ENCODE measurements around the gene PLXNB3.

Gene PLXNB3

DNA sequence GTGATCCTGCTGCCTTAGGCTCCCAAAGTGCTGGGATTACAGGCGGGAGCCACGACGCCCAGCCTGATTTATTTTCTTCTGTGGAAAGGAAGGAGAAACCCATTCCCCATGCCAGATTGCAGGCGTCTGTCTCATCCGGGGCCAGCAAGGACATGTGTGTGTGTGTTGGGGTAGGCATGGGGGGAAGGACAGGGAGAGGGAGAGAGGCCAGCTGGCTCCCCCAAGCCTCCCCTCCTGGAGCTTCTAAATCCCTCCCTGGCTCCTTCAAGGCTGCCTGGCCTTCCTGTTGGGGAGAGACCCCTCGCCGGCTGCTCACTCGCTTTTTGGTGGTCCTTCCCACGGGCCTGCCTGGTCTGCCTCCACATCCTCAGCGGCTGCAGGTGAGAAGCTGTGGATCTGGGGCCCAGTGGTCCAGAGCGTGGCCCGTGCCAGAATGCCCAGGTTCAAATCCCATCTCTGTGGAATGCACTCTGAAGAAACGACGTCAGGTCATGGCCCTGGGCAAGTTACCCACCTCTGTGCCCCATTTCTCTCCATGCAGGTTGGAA lies 1.3 kb upstream of the PLXNB3 start:
- DNase-seq, result no peak

DNA sequence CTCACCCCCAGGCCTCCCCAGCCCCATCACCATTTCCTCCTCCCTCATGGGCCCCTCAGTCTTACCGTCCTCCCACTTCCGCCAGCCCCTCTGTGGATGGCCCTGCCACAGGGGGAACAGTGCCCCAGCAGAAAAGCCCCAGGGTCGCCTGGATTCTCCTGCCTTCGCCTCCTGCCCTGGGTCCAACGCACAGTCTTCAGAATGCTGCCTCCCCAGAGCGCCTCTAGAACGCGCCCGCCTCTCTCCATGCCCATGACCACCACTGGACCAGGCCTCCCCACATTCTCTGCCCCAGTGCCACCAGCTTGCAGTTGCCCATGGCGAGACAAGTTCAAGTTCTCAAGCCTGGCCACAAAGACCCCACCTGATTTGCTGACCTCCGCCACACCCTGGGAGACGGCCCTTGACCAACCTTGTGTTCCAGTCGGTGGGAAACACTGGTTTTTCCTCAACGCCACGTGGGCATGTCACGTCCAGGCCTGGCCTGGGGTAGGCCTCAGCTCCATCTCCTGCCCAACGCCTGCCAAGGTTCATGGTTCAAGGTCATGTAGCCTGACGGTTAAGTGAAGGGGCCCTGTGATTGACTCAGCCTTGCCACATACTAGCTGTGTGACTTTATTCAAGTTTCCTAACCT lies 634 bp upstream of the PLXNB3 start:
- DNase-seq, result no peak

DNA sequence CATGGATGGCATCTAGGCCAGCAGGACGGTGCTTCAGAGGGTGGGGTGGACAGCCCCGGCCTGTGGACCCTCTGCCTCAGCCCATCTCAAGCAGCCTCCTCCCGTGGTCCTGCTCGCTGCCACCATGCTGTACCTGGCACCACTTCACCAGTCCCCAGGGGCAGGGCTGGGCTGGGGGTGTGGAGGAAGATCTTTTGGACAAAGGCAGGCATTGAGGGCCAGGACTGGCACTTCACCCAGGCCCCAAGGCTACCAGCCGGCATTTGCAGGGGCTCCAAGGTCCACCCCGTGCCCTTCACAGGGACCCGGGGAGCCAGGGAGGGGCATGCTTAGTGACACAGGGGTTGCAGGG lies 713 bp downstream of the PLXNB3 start:
- DNase-seq, result no peak

DNA sequence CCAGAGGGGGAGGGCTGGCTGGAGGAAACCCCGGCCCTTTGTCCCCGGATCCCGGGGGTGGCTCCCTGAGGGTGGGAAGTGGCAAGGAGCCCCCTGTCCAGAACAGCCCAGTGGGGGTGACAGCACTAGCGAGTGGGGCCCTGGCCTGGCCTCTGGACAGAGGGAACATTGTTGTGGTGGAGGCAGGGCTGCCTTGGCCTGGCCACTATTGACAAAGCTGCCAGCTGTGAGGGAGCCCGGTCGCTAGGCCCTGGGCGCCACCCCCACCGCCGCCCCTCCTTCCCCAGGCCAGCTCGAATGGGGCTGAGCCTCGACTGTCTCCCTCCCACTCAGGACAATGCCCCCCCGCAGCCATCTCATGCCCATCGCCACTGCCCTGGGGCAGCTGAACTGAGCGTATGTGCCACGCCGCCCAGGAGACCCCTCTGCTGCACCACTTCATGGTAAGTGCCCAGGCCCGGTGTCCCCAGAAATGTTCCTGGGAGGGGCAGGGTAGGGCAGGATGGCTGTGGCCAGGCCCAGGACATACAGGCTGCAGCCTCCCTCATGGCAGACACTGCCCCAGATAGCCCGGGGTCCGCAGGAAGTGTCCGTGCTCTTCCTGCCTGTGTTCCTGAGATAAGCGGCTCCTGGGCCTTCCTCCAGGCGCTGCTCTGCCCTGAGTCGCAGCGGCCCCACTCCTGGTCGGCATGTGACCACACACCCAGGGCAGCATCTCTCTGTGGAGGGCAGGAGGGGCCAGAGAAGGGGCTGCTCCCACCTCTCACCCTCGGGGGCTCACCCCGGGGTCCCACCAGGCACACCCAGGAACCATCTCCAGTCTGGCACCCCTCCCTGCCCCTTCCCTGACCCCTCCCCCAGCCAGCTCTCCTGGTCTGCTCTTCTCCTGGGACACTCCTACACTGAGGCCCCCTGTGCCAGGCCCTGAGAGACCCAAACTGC lies 1.4 kb downstream of the PLXNB3 start:
- no peak for DNase-seq

GRCh38 chrX:153766098-153766817 lies 2.2 kb downstream of the PLXNB3 start:
- DNase-seq, result peak; percentile 45

GRCh38 chrX:153766871-153767673 lies 3.0 kb downstream of the PLXNB3 start:
- no peak for DNase-seq

- DNase-seq, result no peak
Measured at GRCh38 chrX:153767674-153768055, 3.6 kb downstream of the PLXNB3 start.

GRCh38 chrX:153768311-153769157 lies 4.5 kb downstream of the PLXNB3 start:
- DNase-seq, result no peak

DNA sequence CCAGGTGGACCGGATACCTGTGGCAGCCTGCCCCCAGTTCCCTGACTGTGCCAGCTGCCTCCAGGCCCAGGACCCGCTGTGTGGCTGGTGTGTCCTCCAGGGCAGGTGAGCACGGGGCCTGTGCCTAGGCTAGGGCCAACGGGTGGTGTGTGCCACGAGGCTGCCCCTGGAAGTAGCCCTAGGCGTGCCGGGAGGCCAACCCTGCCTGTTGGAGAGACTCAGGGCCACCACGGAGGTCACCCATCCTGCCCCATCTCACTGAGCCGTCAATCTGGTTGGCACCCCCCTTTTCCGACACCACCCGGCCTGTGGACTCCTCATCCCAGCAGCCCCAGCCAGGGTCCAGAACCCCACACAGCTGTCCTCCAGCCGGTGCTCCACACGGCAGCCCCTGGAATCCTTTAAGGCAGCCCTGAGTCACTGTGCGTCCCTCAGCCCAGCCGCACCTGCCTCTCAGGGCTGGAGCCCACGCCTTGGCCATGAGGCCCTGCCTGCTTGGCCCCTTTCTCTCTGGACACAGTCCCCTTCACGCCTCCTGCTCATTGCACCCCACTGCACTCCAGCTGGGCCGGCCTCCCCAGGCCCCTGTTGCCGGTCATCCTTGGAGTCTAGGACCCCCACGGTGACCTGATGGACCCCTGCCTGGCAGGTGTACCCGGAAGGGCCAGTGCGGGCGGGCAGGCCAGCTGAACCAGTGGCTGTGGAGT lies 5.3 kb downstream of the PLXNB3 start:
- DNase-seq, result no peak

DNA sequence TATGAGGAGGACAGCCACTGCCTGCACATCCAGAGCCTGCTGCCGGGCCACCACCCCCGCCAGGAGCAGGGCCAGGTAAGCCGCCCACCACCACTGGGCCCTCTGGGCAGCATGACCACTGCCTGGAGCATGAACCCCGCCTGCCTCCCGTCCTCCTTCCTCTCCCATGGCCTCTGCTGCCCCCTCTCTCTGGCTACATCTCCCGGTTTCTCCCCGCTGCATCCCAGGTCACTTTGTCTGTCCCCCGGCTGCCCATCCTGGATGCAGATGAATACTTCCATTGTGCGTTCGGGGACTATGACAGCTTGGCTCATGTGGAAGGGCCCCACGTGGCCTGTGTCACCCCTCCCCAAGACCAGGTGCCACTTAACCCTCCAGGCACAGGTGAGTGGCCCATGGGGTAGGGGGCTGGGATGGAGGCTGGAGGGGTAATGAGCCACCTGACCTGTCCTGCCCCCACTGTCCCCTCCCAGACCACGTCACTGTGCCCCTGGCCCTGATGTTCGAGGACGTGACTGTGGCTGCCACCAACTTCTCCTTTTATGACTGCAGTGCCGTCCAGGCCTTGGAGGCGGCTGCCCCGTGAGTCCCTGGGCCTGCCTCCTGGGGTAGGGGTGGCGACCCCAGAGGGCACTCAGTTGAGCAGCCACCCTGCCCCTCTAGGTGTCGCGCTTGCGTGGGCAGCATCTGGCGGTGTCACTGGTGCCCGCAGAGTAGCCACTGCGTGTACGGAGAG lies 6.0 kb downstream of the PLXNB3 start:
- DNase-seq, result no peak

DNA sequence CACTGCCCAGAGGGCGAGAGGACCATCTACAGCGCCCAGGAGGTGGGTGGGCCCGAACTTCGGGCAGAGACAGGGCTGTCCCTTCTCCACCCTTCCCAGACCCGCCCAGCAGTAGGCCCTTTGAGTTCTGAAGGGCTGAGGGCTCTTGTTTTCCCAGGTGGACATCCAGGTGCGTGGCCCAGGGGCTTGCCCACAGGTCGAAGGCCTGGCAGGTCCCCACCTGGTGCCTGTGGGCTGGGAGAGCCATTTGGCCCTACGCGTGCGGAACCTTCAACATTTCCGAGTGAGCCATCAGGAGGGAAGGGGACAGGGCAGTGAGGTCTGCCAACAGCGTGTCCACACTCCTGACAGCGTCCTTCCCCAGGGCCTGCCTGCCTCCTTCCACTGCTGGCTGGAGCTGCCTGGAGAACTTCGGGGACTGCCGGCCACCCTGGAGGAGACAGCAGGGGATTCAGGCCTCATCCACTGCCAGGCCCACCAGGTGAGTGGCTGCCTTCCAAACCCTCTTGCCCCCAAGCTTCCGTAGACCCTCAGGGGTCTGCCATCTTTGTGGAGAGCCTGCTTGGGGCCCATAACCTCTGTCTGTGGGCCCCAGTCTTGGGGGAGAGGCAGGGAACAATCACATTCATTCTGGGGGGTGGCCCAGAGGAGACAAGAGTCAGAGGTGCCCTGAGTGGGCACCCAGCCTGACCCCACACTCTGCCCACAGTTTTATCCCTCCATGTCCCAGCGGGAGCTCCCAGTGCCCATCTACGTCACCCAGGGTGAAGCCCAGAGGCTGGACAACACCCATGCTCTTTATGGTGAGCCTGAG lies 6.8 kb downstream of the PLXNB3 start:
- no peak for DNase-seq

DNA sequence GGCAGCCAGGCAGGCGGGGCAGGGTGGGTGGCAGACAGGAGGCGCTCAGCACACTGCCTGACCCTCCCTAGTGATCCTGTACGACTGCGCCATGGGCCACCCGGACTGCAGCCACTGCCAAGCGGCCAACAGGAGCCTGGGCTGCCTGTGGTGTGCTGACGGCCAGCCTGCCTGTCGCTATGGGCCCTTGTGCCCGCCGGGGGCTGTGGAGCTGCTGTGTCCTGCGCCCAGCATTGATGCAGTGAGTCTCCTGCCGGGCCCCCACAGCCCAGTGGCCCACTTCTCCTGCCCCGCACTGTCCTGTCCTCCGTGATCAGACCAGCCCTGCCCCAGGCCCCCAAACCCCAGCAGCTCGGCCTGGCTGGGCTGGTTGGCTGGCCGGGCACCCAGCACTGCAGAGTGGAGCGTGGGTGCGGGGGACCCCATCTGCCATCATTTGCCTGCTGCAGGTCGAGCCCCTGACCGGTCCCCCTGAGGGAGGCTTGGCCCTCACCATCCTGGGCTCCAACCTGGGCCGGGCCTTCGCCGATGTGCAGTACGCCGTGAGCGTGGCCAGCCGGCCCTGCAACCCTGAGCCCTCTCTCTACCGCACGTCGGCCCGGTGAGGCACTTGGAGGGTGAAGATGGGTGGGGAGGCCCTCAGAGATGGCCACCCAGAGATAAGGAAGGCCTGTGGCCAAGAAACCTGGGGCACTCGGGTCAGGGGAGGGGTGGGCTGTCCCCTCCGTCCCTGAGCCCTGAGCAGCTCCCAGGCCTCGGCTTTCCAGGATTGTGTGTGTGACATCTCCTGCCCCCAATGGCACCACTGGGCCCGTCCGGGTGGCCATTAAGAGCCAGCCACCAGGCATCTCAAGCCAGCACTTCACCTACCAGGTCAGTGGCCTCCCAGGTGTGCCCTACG lies 7.6 kb downstream of the PLXNB3 start:
- no peak for DNase-seq

DNA sequence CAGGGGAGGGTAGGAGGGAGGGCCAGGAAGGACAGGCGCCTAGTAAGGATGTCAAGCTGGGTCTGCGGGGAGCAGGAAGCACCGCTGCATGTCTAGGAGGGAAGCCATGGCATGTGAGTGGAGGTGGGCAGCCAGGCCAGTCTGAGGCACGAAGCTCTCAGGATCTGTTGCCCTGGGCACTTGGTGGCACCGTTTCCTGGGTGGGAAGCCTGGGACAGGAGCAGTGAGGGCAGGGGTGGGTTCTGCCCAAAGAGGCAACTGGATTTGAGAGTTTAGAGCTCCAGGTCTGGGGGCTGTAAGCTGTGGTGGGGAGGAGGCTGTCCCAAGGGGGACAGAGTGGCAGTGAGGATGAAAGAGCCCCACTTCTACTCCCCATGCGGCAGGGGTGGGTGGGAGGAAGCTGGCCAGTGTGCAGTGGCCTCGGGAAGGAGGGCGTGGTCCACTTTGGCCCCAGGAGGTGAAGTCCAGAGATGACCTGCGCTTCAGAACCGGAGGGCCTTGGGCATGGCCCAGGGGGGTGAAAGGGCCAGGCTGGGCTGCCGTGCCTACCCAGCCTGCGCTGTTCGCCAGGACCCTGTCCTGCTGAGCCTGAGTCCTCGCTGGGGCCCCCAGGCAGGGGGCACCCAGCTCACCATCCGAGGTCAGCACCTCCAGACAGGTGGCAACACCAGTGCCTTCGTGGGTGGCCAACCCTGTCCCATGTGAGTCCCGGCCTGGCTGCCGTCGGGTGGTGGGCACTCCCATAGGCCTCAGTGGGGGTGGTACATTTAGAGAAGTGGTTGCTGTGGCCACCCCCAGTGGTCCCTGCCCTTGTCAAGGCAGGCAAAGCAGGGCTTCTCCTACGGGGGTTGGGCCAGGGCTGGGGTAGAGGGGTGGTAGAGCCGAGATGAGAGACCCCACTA lies 8.5 kb downstream of the PLXNB3 start:
- no peak for DNase-seq

- no peak for DNase-seq
Measured at GRCh38 chrX:153773218-153773611, 9.2 kb downstream of the PLXNB3 start.

DNA sequence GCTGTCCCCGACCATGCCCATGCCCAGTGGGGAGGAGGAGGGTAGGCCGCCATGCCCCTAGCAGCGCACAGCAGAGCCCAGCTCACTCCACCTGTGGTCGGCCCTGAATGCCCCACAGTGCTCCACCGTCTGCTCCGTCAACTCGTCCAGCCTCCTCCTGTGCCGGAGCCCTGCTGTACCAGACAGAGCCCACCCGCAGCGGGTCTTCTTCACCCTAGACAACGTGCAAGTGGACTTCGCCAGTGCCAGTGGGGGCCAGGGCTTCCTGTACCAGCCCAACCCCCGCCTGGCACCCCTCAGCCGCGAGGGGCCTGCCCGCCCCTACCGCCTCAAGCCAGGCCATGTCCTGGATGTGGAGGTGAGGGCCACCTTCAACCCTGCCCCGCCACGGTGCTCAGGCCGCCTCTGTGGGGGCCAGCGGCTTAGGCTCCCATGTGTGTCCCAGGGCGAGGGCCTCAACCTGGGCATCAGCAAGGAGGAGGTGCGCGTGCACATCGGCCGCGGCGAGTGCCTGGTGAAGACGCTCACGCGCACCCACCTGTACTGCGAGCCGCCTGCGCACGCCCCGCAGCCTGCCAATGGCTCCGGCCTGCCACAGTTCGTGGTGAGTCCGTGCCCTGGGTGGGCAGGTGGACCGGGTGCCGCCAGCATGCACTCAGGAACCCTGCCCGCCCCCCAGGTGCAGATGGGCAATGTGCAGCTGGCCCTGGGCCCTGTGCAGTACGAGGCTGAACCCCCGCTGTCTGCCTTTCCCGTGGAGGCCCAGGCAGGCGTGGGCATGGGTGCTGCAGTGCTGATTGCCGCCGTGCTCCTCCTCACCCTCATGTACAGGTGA lies 9.9 kb downstream of the PLXNB3 start:
- DNase-seq, result no peak

Data from NCI-H1436 treated with DMSO at 0.1 percent for 48 hours (cell line).